ENCODE data around the gene OR5B3.
"Not testable (repeated sequence)": the region's sequence is repeated elsewhere in the genome, so short reads cannot be mapped to it uniquely, and the experiment has no call there.

Gene OR5B3

GRCh38 chr11:58433638-58434203 lies 27.0 kb upstream of the OR5B3 start:
- TF ChIP-seq CTCF (IDR thresholded peaks at IDR 0.05; ENCODE audit: low read depth, low read length): no peak
- H3K4me3 ChIP-seq (ENCODE audit: low read depth, low read length): no peak overlapping the region

- no peak overlapping the region for H3K4me3 ChIP-seq (ENCODE audit: low read depth, low read length)
- no peak for TF ChIP-seq CTCF (IDR thresholded peaks at IDR 0.05; ENCODE audit: low read depth, low read length)
Measured at GRCh38 chr11:58429273-58429672, 22.6 kb upstream of the OR5B3 start.

- no peak within 1 kb of the TSS for H3K4me3 ChIP-seq (ENCODE audit: low read depth, low read length)
- TF ChIP-seq CTCF (IDR thresholded peaks at IDR 0.05; ENCODE audit: low read depth, low read length): no peak
Measured at GRCh38 chr11:58428021-58428420, 21.3 kb upstream of the OR5B3 start, which contains the start of gene OR5B2. OR5B2 (minus strand) TSS chr11:58428121; CDS start chr11:58423261, 4,860 bp downstream.

- H3K4me3 ChIP-seq (ENCODE audit: low read depth, low read length): not testable (repeated sequence)
Measured at GRCh38 chr11:58399622-58400021, 7.1 kb downstream of the OR5B3 start.

GRCh38 chr11:58395581-58395980 lies 11.1 kb downstream of the OR5B3 start:
- no peak overlapping the region for H3K4me3 ChIP-seq (ENCODE audit: low read depth, low read length)
- TF ChIP-seq CTCF (IDR thresholded peaks at IDR 0.05; ENCODE audit: low read depth, low read length): no peak

GRCh38 chr11:58394195-58394594 lies 12.5 kb downstream of the OR5B3 start:
- TF ChIP-seq CTCF (IDR thresholded peaks at IDR 0.05; ENCODE audit: low read depth, low read length): no peak
- no peak overlapping the region for H3K4me3 ChIP-seq (ENCODE audit: low read depth, low read length)

- TF ChIP-seq CTCF (IDR thresholded peaks at IDR 0.05; ENCODE audit: low read depth, low read length): no peak
- no peak overlapping the region for H3K4me3 ChIP-seq (ENCODE audit: low read depth, low read length)
Measured at GRCh38 chr11:58392746-58393145, 13.9 kb downstream of the OR5B3 start.

GRCh38 chr11:58391879-58392278 lies 14.8 kb downstream of the OR5B3 start:
- no peak for TF ChIP-seq CTCF (IDR thresholded peaks at IDR 0.05; ENCODE audit: low read depth, low read length)
- H3K4me3 ChIP-seq (ENCODE audit: low read depth, low read length): no peak overlapping the region

Measured in WI38 (cell line).